ENCODE measurements around the gene C1QTNF6. TPM values are rescaled to one million over a fixed set of nuclear protein-coding genes. Genes with fewer than 3 reads are reported as not detected.

The C1QTNF6 gene
- total and polyA plus RNA-seq, 10 of the 15 experiments (the other 5 are each of a cell fraction or from before 2014, with no cell fraction given): 0.16 to 4.1 (median 1.3) TPM

DNA sequence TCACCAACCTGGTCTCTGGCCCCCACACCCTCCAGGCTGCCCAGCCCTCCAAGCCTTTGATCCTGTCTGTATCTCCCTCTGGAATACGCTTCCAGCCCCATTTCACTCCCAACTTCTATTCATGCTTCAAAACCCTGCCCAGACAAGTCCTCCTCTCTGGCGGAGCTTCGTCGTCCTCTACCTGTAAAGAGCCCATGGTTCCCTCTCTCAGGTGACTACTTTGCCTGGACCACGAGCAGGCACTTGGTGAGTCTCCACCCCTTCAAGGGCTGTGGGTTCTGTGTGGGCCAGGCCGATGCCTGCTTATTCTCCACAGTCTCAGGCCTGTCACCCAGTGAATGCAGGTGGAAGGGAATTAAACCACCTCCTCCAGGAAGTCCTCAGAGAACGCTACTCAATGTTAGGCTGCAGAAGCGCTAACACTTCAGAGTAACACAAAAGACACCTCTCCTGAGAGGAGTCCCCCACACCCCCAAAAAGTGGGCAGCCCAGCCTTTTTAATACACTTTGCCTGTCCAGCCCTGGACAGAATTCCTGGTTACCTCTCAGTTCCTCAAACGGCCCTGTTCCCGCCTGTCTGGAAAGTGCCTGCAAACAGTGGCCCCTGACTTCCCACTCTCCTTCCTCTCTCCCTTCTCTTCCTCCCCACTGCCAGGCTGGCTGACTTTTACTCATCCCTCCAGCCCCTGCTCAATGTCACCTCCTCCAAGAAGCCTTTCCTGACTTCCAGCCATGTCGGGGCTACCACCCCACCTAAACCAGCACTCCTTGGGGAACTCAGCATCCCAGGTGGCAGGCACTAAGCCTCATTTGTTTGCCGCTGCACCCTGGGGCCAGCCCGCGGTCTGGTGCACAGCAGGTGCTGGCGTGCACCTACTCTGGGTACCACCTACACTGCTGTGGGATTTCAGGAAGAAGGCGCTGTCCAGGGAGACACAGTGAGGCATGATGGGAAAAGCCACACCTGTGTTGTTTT lies 47.0 kb upstream of the C1QTNF6 start:
- H4K20me1 ChIP-seq (ENCODE audit: control insufficient read depth, insufficient read depth): peaks cover 8% of the 10 kb centered on the region; the same call in 1 of the 2 replicates
- H3K27me3 ChIP-seq (replicated peaks in 1 of 2; ENCODE audit: control insufficient read depth in 2 of 2, insufficient read depth in 2 of 2, low read length in 1 of 2): no peaks in the 10 kb centered on the region
- DNase-seq (ENCODE audit: low read depth, low spot score) (no peak), ATAC-seq (no peak), FAIRE-seq (no peak)
- TF ChIP-seq ZZZ3 (IDR thresholded peaks at IDR 0.05; ENCODE audit: control insufficient read depth, insufficient read length, low read depth) (no peak), IKZF2 (IDR thresholded peaks at IDR 0.05) (peak; percentile 16 to 28; a peak in 2 of 4 replicates), STAT1 (conservative IDR thresholded peaks at IDR 0.05) (no peak), POLR2A (IDR thresholded peaks at IDR 0.05; ENCODE audit: low read depth, low read length) (peak; percentile 52), IKZF1 (conservative IDR thresholded peaks at IDR 0.05) (0 out of 2 replicates have a peak, but pooled peaks have one; percentile 16)
- TF ChIP-seq, protein P1, sequence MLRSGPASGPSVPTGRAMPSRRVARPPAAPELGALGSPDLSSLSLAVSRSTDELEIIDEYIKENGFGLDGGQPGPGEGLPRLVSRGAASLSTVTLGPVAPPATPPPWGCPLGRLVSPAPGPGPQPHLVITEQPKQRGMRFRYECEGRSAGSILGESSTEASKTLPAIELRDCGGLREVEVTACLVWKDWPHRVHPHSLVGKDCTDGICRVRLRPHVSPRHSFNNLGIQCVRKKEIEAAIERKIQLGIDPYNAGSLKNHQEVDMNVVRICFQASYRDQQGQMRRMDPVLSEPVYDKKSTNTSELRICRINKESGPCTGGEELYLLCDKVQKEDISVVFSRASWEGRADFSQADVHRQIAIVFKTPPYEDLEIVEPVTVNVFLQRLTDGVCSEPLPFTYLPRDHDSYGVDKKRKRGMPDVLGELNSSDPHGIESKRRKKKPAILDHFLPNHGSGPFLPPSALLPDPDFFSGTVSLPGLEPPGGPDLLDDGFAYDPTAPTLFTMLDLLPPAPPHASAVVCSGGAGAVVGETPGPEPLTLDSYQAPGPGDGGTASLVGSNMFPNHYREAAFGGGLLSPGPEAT (IDR thresholded peaks at IDR 0.05; ENCODE audit: low read depth): 0 out of 2 replicates have a peak, but pooled peaks have one; percentile 13
- peaks cover 86% of the 10 kb centered on the region for H3K4me1 ChIP-seq (ENCODE audit: control insufficient read depth, insufficient read depth, low read length)
- peaks cover 58% of the 10 kb centered on the region for H3K79me2 ChIP-seq (ENCODE audit: control insufficient read depth, insufficient read depth, low read length)
- TSS peak; percentile 9 for BruUV-seq (replicated peaks)
- 47% methylated on average over 16 of the region's 16 CpGs for WGBS (ENCODE audit: insufficient coverage, insufficient replicate concordance, low lambda C conversion rate, missing lambda C conversion rate)
- peak overlapping the region; percentile 66; the same call in 1 of the 2 replicates for H3K27ac ChIP-seq (ENCODE audit: control insufficient read depth, insufficient read depth)
- H3K36me3 ChIP-seq (ENCODE audit: control insufficient read depth in 2 of 2, insufficient read depth in 2 of 2, low read length in 1 of 2): peaks cover 47% of the 10 kb centered on the region in 2 experiments
- in situ Hi-C loops (cut with MboI): no loop called here
- CTCF ChIA-PET: no interaction called here
- H3K4me3 ChIP-seq: peak overlapping the region; percentile 26
- RAD21 ChIA-PET (ENCODE audit: unreplicated experiment): no interaction called here
- no peak overlapping the region for H2AFZ ChIP-seq (ENCODE audit: control insufficient read depth, low read depth, low read length)
- POLR2A ChIA-PET: interaction anchor here (1.3 kb wide), 1 partner anchor 8 kb away, joined by 7 read pairs; no protein-coding TSS in a partner anchor
- SMC1A ChIA-PET (ENCODE audit: uncharacterized antibody, unreplicated experiment): no interaction called here
- H3K4me2 ChIP-seq (ENCODE audit: control insufficient read depth, insufficient read depth): peak overlapping the region; percentile 67
- H3K9ac ChIP-seq (ENCODE audit: control insufficient read depth, insufficient read depth, low read length): peak overlapping the region; percentile 13; the same call in 1 of the 2 replicates
- H3K9me3 ChIP-seq (replicated peaks; ENCODE audit: control insufficient read depth, insufficient read depth, low read length): no peaks in the 10 kb centered on the region
- intact Hi-C loops (cut with micrococcal nuclease; ENCODE audit: unreplicated experiment): no loop called here

All from GM12878 (cell line).